Common myeloid progenitor, CD34-positive (primary cell): ENCODE measurements around the gene PTPRG.

ENCODE experiments used
- CTCF ChIA-PET: fragments of 350-600 bp; sonication (Branson Sonifier 250); formaldehyde crosslinking; loops from one replicate; lab custom pipeline; 2021; ENCODE audit warnings: antibody characterized with exemption; lab: Charles Lee
- POLR2A ChIA-PET: fragments of 350-600 bp; sonication (Branson Sonifier 250); formaldehyde crosslinking; loops from one replicate; lab custom pipeline; 2021; ENCODE audit warnings: antibody characterized with exemption; lab: Charles Lee
- DNase-seq, 3 donors: peaks; one replicate each; pipeline versions ENCODE4 v3.0.0 to v3.0.0-alpha.2; 2013
- H3K27ac ChIP-seq, 2 experiments: 1 replicate in 1 of 2; 2 replicates in 1 of 2; pipeline ENCODE4 v1.7.0; 2013; ENCODE audit warnings: inconsistent platforms in 2 of 2, low read length in 2 of 2, mild to moderate bottlenecking in 2 of 2, low read depth in 1 of 2, moderate library complexity in 1 of 2; ENCODE audit not compliant: severe bottlenecking in 2 of 2, insufficient read depth in 1 of 2, poor library complexity in 1 of 2
- H3K27me3 ChIP-seq, 5 experiments: replicated peaks in 2 of 5; 1 replicate in 3 of 5; 2 replicates in 2 of 5; pipeline versions ENCODE4 v1.6.1 to v1.7.0; 2013; ENCODE audit warnings: low read length in 4 of 5, mild to moderate bottlenecking in 2 of 5, moderate library complexity in 2 of 5, inconsistent platforms in 1 of 5; ENCODE audit not compliant: insufficient read depth in 5 of 5, control insufficient read depth in 4 of 5
- H3K36me3 ChIP-seq, 4 experiments: 1 replicate in 2 of 4; 2 replicates in 2 of 4; pipeline versions ENCODE4 v1.6.1 to v1.7.0; 2013; ENCODE audit warnings: low read length in 3 of 4, control low read depth in 1 of 4, mild to moderate bottlenecking in 1 of 4; ENCODE audit not compliant: control insufficient read depth in 4 of 4, insufficient read depth in 4 of 4
- H3K4me1 ChIP-seq, 4 experiments: 1 replicate in 3 of 4; 2 replicates in 1 of 4; pipeline versions ENCODE4 v1.6.1 to v1.7.1; 2013; ENCODE audit warnings: low read length in 3 of 4, mild to moderate bottlenecking in 3 of 4, control low read depth in 1 of 4, inconsistent platforms in 1 of 4, moderate library complexity in 1 of 4; ENCODE audit not compliant: control insufficient read depth in 4 of 4, insufficient read depth in 4 of 4; ENCODE audit errors: control extremely low read depth in 1 of 4
- H3K4me3 ChIP-seq, 7 experiments: 1 replicate in 4 of 7; 2 replicates in 3 of 7; pipeline versions ENCODE4 v1.5.1 to v1.7.0; 2013; ENCODE audit warnings: mild to moderate bottlenecking in 7 of 7, low read length in 6 of 7, moderate library complexity in 6 of 7, inconsistent platforms in 2 of 7, low read depth in 2 of 7, control low read depth in 1 of 7; ENCODE audit not compliant: insufficient read depth in 4 of 7, control insufficient read depth in 1 of 7; ENCODE audit errors: extremely low read depth in 1 of 7
- H3K9me3 ChIP-seq, 5 experiments: 1 replicate in 4 of 5; 2 replicates in 1 of 5; pipeline versions ENCODE4 v1.6.1 to v1.7.1; 2013; ENCODE audit warnings: low read length in 4 of 5, mild to moderate bottlenecking in 2 of 5, inconsistent platforms in 1 of 5, low read depth in 1 of 5, moderate library complexity in 1 of 5; ENCODE audit not compliant: control insufficient read depth in 4 of 5, insufficient read depth in 2 of 5; ENCODE audit errors: control extremely low read depth in 1 of 5
- WGBS: methylation state at CpG from one replicate; pipeline ENCODE4 v1.1.5; 2013; ENCODE audit not compliant: insufficient coverage; 5-methylcytosine and 5-hydroxymethylcytosine counted together

PTPRG gene

DNA sequence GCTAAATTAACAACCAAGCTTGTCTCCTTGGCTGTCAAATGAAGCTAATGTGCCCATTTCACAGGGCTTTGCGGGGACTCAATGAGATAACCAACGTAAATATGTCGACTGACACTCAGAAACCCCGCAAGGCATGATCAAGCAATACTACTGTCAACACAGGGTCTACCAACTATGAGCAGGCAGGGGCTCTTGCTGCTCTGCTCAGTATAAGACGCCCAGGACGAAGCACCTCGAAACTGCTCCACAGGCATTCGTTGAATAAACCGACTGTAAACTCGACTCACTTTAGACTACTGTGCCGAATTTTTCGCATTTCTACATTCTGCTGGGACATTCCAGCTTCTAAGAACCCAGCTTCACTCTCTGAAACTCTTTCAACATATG lies 757.0 kb downstream of the PTPRG start:
- Histone ChIP-seq H3K27ac (no peak overlapping the region), H3K4me3 (peak overlapping the region in 5 of 7 experiments; percentile 27 to 85 (median 69)), H3K9me3 (peaks cover 0 to 7% (median 0%) of the 10 kb centered on the region in 5 experiments), H3K36me3 (no peaks in the 10 kb centered on the region), H3K27me3 (peaks cover 0 to 8% (median 5%) of the 10 kb centered on the region in 5 experiments), H3K4me1 (peaks cover 0 to 10% (median 7%) of the 10 kb centered on the region in 4 experiments)
- no peak for DNase-seq
- WGBS: 34% methylated on average over 11 of the region's 12 CpGs
- POLR2A ChIA-PET: no interaction called here
- CTCF ChIA-PET: no interaction called here

DNA sequence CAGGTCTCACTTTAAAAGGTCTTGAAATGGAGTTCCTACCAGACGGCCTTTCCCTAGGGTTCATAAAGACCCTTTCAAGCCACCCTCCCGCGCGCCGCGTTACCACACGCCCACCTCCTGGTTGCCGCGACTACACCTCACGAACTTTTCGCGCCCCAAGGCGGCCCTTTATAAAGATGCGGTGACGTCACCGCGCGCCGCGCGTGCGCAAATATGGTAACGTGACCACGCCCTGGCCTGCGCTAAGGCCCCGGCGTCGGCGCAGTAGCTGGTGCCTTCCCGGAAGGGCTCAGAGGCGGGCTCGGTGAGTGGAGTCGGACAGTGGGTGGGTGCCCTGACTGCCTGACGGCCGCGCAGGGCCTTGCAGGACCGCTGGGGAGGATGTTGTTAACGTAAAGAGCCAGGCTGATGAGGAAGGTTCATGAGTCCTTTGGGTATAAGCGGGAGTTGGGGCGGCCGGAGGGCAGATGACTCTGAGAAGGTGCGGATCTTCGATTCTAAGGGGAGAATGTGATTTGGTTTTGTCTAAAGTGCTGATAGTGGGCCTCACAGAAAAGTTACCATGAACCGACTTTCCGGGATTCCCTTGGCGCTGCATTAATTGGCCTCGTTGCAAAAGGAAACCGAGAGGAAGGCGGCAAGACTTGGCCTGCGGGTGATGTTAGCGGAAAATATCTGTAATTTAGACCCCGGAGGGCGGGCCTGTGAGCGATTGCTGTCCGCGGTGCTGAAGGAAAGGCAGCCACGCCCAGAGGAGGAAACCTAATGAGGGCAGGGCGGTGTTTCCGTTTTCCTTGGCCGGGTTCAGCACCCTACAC lies 757.6 kb downstream of the PTPRG start:
- no peaks in the 10 kb centered on the region for H3K36me3 ChIP-seq
- POLR2A ChIA-PET: no interaction called here
- H3K27ac ChIP-seq: no peak overlapping the region
- H3K4me1 ChIP-seq: peaks cover 0 to 10% (median 7%) of the 10 kb centered on the region in 4 experiments
- H3K27me3 ChIP-seq: peaks cover 0 to 8% (median 5%) of the 10 kb centered on the region in 5 experiments
- peak; percentile 66 to 84 (median 73) for DNase-seq
- WGBS: 3% methylated on average over 42 of the region's 60 CpGs
- CTCF ChIA-PET: no interaction called here
- peaks cover 0 to 7% (median 0%) of the 10 kb centered on the region in 5 experiments for H3K9me3 ChIP-seq
- H3K4me3 ChIP-seq: peak overlapping the region; percentile 33 to 85 (median 66)

DNA sequence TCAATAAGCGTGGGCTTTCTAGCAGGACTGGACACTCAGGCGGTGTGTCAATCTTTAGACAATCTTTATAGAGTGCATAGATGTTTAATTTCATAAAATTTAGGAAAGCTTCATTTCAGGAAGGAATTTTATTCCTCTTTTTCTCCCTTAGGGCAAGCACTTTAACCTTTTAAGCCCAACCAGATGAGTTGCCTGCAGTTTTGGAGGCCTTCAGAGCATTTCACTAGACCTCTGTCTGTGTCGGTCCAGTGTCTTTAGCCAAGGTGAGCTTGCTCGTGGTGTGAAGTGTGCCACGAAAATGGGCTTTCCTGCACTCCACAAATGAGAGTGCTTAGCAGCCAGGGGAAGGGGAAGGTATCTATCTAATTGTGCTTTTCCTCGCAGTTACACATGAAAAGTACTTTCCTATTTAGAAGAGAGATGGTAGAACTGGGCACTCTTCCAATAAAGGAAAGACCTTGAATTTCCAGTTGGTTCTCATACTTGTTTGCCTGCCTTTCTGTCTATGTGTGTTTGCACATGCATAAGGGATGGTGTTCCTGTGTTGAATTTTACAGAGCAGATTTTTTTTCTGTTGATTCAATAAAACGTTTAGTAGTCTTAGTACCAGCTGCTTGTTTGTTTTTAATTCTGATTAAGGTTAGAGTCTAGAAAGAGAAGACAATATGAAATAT lies 758.3 kb downstream of the PTPRG start:
- no peaks in the 10 kb centered on the region for H3K36me3 ChIP-seq
- H3K9me3 ChIP-seq: peaks cover 0 to 7% (median 0%) of the 10 kb centered on the region in 5 experiments
- no peak overlapping the region for H3K27ac ChIP-seq
- 90% methylated on average over 7 of the region's 7 CpGs for WGBS
- no peak for DNase-seq
- H3K4me3 ChIP-seq: peak overlapping the region in 5 of 7 experiments; percentile 51 to 85 (median 69)
- peaks cover 0 to 10% (median 7%) of the 10 kb centered on the region in 4 experiments for H3K4me1 ChIP-seq
- POLR2A ChIA-PET: no interaction called here
- CTCF ChIA-PET: no interaction called here
- H3K27me3 ChIP-seq: peaks cover 0 to 8% (median 5%) of the 10 kb centered on the region in 5 experiments

DNA sequence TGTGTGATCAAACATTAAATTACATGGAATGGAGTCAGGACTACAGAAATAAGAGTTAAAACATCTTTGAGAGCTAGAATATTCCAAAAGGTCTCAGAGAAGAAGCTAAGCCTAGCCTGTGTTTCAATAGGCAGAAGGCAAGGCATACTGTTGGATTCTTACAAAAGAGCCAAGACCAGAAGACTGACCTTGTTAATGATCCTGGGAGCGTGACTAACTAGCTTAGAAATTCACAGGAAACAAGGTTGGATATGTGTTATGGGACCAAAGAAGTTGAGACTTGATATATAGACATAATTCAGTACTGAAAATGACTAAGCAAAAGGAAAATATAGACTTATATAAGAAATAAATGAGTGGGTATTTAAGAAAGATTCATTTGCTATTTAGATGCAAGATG lies 761.9 kb downstream of the PTPRG start:
- Histone ChIP-seq H3K27me3 (peaks cover 0 to 7% (median 4%) of the 10 kb centered on the region in 5 experiments), H3K4me3 (no peak overlapping the region), H3K36me3 (no peaks in the 10 kb centered on the region), H3K9me3 (peaks cover 0 to 7% (median 0%) of the 10 kb centered on the region in 5 experiments), H3K4me1 (peaks cover 0 to 9% (median 7%) of the 10 kb centered on the region in 4 experiments), H3K27ac (no peak overlapping the region)
- no peak for DNase-seq
- ChIA-PET CTCF (interaction anchor here (1.1 kb wide), 1 partner anchor 9 kb away, joined by 3 read pairs; no protein-coding TSS in a partner anchor), POLR2A (no interaction called here)
- WGBS: 100% methylated on average over 1 of the region's 1 CpG

DNA sequence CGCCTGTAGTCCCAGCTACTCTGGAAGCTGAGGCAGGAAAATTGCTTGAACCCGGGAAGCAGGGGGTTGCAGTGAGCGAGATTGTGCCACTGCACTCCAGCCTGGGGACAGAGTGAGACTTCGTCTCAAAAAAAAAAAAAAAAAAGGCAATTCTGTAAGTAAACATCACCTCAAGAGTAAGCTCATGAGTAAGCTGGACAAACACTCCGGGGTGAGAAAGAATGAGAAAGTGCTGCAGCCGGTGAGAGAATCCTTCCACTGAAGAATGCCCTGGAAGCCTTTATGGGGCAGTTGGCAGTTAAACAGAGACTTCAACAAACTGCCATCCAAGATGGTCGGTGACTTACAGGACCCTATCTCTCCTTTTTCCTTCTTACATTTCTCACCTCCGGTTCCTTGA lies 764.5 kb downstream of the PTPRG start:
- Histone ChIP-seq H3K4me3 (no peak overlapping the region), H3K36me3 (no peaks in the 10 kb centered on the region), H3K9me3 (no peaks in the 10 kb centered on the region), H3K27ac (no peak overlapping the region), H3K27me3 (no peaks in the 10 kb centered on the region), H3K4me1 (no peaks in the 10 kb centered on the region)
- DNase-seq: no peak
- WGBS: 97% methylated on average over 6 of the region's 8 CpGs
- POLR2A ChIA-PET: no interaction called here
- CTCF ChIA-PET: interaction anchor here (0.7 kb wide), 1 partner anchor 9 kb away, joined by 3 read pairs; no protein-coding TSS in a partner anchor

DNA sequence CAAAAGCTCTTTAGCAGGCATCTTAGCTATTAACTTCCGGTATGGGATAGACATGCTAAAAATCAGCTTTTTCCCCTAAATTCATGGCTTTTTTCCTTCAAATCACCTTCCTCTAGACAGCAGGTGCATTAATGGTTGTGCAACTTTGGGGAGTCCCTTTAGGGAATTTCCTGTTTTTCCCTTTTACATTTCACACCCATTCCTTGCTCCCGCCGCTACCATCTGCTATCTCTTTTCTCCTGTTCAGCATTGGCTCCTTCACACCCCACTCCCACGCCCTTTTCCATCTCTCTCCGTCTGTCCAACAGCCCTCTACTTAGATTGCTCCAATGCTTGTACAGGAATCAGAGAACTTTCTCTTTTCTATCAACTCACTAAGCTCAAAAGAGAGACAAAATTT lies 768.6 kb downstream of the PTPRG start:
- Histone ChIP-seq H3K9me3 (no peaks in the 10 kb centered on the region), H3K4me3 (no peak overlapping the region), H3K36me3 (no peaks in the 10 kb centered on the region), H3K4me1 (no peaks in the 10 kb centered on the region), H3K27me3 (no peaks in the 10 kb centered on the region), H3K27ac (no peak overlapping the region)
- DNase-seq: no peak
- ChIA-PET CTCF (interaction anchor here (1.6 kb wide), 1 partner anchor 14 kb away, joined by 4 read pairs; no protein-coding TSS in a partner anchor), POLR2A (no interaction called here)
- WGBS: 100% methylated on average over 5 of the region's 5 CpGs
